Muscle layer of colon (tissue), 2 donors: ENCODE results near the gene CHN2.

Source experiments
- H3K27ac ChIP-seq: one replicate; pipeline ENCODE4 v1.7.0; 2013; ENCODE audit warnings: low read depth, mild to moderate bottlenecking, low read length, moderate library complexity
- H3K27me3 ChIP-seq, 2 donors: one replicate each; pipeline ENCODE4 v1.7.0; 2013; ENCODE audit warnings: low read length in 2 of 2, mild to moderate bottlenecking in 2 of 2; ENCODE audit not compliant: insufficient read depth in 2 of 2, control insufficient read depth in 1 of 2
- H3K36me3 ChIP-seq: one replicate; pipeline ENCODE4 v1.7.0; 2013; ENCODE audit warnings: mild to moderate bottlenecking, low read length; ENCODE audit not compliant: insufficient read depth
- H3K4me1 ChIP-seq: one replicate; pipeline ENCODE4 v1.7.0; 2013; ENCODE audit warnings: mild to moderate bottlenecking, low read length; ENCODE audit not compliant: insufficient read depth
- H3K4me3 ChIP-seq, 2 donors: one replicate each; pipeline ENCODE4 v1.7.0; 2013; ENCODE audit warnings: low read length in 2 of 2, low read depth in 1 of 2, mild to moderate bottlenecking in 1 of 2, moderate library complexity in 1 of 2
- H3K9ac ChIP-seq: one replicate; pipeline ENCODE4 v1.7.0; 2013; ENCODE audit warnings: low read length
- H3K9me3 ChIP-seq: one replicate; pipeline ENCODE4 v1.7.0; 2013; ENCODE audit warnings: mild to moderate bottlenecking, low read length
- donor health status: abdominal sarcoma.
- donor health status: Adenocarcinoma of cecum.

Gene CHN2

DNA sequence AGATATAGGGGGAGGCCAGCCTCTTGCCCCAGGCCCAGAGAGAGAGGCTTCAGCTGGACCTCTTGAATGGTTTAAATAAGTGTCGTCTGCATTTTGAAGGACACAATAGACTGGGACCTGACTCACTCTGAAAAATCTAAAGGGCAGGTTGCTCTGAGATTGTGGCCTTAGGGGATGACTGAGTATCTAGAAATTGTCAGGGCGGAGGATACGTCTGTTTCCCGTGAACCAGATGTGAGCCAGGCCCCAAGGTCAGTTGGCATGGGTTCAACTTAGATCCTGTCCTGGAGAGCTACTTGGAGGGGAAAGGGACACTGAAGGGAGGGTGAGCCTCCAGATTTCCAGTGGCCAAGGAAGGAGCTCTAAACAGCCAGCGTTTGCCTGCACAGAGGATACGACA is 110.2 kb downstream of the CHN2 start:
- H3K9ac ChIP-seq: no peak overlapping the region
- H3K27ac ChIP-seq: no peak overlapping the region
- H3K4me1 ChIP-seq: no peaks in the 10 kb centered on the region
- H3K36me3 ChIP-seq: no peaks in the 10 kb centered on the region
- no peak overlapping the region for H3K4me3 ChIP-seq
- H3K9me3 ChIP-seq: no peaks in the 10 kb centered on the region
- no peaks in the 10 kb centered on the region for H3K27me3 ChIP-seq

DNA sequence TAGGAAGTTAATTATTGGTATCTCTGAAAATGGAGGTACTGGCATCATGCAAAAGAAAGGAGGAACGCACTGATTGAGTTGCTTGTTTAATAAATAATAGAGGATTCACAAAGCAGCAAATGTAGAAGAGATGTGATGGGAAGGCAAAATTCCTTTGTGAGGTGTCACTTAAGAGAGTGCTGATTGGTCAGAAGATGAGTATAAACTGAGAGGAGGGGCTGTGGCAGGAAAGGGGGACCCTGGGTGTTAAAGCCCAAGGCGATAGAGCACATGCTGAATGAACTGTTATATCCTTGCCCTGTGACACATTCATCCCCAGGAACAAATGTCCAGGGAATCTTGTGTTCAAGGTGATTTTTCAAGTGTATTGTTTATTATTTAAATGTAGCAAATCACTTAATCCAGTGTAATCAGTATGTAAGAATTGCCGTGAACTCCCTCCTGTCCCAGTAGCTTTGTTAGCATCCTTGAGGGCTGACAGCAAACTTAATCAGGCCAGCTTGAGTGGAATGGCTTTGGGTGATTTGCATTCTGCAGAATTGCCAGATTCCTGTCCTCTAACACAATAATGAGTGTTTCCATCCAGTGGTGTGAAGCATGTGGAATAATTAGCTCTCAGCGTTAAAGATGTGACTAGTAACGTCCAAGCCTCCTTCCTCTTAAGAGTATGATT is 111.9 kb downstream of the CHN2 start:
- Histone ChIP-seq H3K36me3 (no peaks in the 10 kb centered on the region), H3K27me3 (no peaks in the 10 kb centered on the region), H3K4me3 (no peak overlapping the region), H3K27ac (no peak overlapping the region), H3K9me3 (no peaks in the 10 kb centered on the region), H3K4me1 (no peaks in the 10 kb centered on the region), H3K9ac (no peak overlapping the region)

DNA sequence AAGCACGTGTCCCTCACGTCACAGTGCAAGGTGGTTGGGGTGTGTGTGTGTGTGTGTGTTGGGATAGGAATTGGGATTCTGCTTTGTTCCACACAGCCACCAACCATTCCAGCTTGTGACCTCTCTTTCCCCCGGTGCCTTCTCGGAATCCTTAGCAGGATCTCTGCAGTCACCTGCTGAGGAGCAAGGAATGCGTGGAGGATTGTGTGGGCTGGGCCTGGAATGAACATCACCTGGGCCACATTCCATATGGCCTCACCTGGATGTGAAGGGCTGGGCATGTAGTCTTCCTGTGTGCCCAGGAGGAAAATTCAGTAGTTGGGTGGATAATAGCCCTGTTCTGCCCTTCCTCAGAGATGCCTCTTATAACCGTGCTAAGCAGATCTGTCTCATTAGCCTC is 113.8 kb downstream of the CHN2 start:
- Histone ChIP-seq H3K27me3 (no peaks in the 10 kb centered on the region), H3K4me1 (no peaks in the 10 kb centered on the region), H3K36me3 (no peaks in the 10 kb centered on the region)

DNA sequence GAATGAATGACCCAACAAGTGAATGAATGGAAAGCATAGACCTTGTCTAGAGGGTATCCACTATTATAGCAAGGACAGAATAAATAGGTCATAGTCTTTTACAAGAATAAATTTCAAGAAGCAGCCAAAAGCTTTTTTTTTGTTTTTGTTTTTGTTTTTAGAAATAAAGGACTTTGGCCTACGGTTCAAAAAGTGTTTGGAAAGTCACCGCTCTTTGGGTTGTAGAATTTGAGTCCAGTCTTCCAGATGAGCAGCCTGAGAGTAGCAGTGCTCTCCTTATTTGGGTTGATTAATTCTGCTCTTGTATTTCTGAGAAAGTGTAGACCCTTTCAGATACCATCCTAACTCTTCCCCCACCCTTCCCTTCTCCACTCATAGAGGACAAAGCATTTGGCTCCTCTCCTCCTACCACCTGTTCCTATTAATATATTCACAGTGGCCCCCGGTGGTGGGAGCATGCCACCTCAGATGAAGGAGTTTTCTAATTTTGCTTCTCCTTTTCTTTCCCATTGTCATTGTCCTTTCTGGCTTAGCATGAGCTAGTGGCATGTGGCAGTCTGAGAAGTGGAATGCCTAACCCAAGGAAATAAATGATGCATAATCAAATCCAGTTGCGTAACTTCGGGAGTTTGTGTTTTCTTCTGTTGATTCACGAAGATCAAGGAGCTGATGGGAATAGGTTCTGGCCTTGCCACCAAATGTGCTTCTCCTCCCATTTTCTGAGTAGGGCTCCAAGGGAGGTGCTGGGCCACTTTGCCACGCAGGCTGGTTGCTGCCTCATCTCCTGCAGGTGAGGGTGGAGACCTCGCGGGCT is 114.7 kb downstream of the CHN2 start:
- H3K9me3 ChIP-seq: no peaks in the 10 kb centered on the region
- H3K27ac ChIP-seq: no peak overlapping the region

More for the DNA sequence above, 113.8 kb downstream of the CHN2 start:
- Histone ChIP-seq H3K9ac (no peak overlapping the region), H3K27ac (no peak overlapping the region), H3K9me3 (no peaks in the 10 kb centered on the region), H3K4me3 (no peak overlapping the region)

GRCh38 chr7:29310625-29311024 is 116.0 kb downstream of the CHN2 start:
- Histone ChIP-seq H3K9ac (no peak overlapping the region), H3K4me3 (no peak overlapping the region), H3K4me1 (no peaks in the 10 kb centered on the region), H3K27ac (no peak overlapping the region), H3K9me3 (no peaks in the 10 kb centered on the region), H3K27me3 (no peaks in the 10 kb centered on the region), H3K36me3 (no peaks in the 10 kb centered on the region)

More for the DNA sequence above, 114.7 kb downstream of the CHN2 start:
- Histone ChIP-seq H3K4me3 (no peak overlapping the region), H3K4me1 (no peaks in the 10 kb centered on the region), H3K36me3 (no peaks in the 10 kb centered on the region), H3K9ac (no peak overlapping the region), H3K27me3 (no peaks in the 10 kb centered on the region)

- H3K27ac ChIP-seq: no peak overlapping the region
- no peaks in the 10 kb centered on the region for H3K36me3 ChIP-seq
- no peaks in the 10 kb centered on the region for H3K27me3 ChIP-seq
- H3K9ac ChIP-seq: no peak overlapping the region
- no peak overlapping the region for H3K4me3 ChIP-seq
- H3K4me1 ChIP-seq: no peaks in the 10 kb centered on the region
- no peaks in the 10 kb centered on the region for H3K9me3 ChIP-seq
Observed at GRCh38 chr7:29311314-29311713, 116.7 kb downstream of the CHN2 start.

- no peak overlapping the region for H3K27ac ChIP-seq
- H3K4me1 ChIP-seq: no peaks in the 10 kb centered on the region
- no peaks in the 10 kb centered on the region for H3K27me3 ChIP-seq
- H3K4me3 ChIP-seq: no peak overlapping the region
- H3K9ac ChIP-seq: no peak overlapping the region
- no peaks in the 10 kb centered on the region for H3K9me3 ChIP-seq
- H3K36me3 ChIP-seq: no peaks in the 10 kb centered on the region
Observed at GRCh38 chr7:29314148-29314547, 119.6 kb downstream of the CHN2 start.

- no peaks in the 10 kb centered on the region for H3K36me3 ChIP-seq
- no peak overlapping the region for H3K4me3 ChIP-seq
- H3K9me3 ChIP-seq: no peaks in the 10 kb centered on the region
- H3K27me3 ChIP-seq: no peaks in the 10 kb centered on the region
- H3K4me1 ChIP-seq: no peaks in the 10 kb centered on the region
- H3K9ac ChIP-seq: no peak overlapping the region
- no peak overlapping the region for H3K27ac ChIP-seq
Observed at GRCh38 chr7:29315122-29315891, 120.7 kb downstream of the CHN2 start.

GRCh38 chr7:29315892-29316270 is 121.3 kb downstream of the CHN2 start:
- H3K4me3 ChIP-seq: no peak overlapping the region
- H3K4me1 ChIP-seq: no peaks in the 10 kb centered on the region
- H3K27ac ChIP-seq: no peak overlapping the region
- no peak overlapping the region for H3K9ac ChIP-seq
- no peaks in the 10 kb centered on the region for H3K36me3 ChIP-seq
- H3K9me3 ChIP-seq: no peaks in the 10 kb centered on the region
- no peaks in the 10 kb centered on the region for H3K27me3 ChIP-seq

DNA sequence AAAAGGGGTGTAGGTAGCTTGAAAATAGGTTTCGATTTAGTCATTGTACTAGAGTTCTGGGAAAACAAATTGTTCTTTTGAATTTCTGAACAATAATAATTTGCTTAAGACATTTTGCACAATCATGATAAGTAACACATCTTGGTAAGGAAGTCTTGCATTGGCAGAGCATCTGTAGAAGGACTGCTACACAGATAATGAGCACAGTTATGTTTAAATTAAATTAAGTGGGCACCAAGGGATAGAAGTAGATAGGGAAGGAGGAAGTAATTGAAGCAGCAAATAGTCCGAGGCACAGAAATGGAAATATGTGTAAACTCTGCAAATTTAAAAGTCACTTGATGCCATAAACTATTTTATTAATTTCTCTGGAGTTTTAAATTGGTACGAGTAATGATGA is 122.4 kb downstream of the CHN2 start:
- no peaks in the 10 kb centered on the region for H3K4me1 ChIP-seq
- H3K36me3 ChIP-seq: no peaks in the 10 kb centered on the region
- H3K4me3 ChIP-seq: no peak overlapping the region
- no peak overlapping the region for H3K9ac ChIP-seq
- H3K9me3 ChIP-seq: no peaks in the 10 kb centered on the region
- H3K27ac ChIP-seq: no peak overlapping the region
- H3K27me3 ChIP-seq: no peaks in the 10 kb centered on the region

DNA sequence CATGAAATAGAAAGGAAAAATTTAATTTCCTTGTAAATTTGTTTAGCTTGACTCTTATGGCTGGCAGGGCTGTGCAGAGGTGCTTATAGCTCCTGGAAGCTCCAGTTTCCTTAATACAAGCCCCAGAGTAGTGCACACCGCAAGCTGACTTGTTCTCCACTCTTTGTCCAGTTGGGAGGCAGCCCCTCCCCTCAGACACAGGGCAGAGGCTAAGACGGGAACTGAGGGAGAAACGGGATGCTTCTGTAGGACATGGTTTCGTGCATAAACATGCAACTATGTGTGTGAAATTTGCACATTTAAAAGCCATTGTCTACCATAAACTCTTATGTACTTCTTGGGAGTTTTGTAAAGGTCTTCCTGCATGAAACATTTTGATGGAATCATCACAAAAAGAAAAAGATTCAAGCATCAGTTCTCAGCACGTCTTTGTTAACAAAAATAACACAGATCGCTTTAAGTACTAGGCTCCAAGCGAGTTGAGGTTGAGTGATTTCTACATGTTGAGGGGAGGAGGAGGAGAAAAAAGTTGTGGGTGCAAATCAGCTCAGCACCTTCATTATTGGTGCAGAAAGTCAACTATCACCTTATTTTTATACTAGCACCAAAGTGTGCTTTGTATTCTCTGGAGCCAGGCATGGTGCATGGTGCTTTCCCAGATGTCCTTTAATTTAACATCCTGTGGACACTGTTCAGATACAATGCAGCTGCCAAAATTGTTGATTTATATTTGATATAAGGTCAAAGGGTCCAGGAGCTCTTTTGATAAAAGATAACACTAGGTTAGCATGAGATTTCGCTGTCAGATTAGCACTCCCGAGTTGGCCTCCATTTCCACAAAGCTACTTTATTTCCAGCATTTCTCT is 124.5 kb downstream of the CHN2 start:
- Histone ChIP-seq H3K27me3 (no peaks in the 10 kb centered on the region), H3K4me1 (no peaks in the 10 kb centered on the region), H3K9ac (no peak overlapping the region), H3K9me3 (no peaks in the 10 kb centered on the region), H3K4me3 (no peak overlapping the region), H3K36me3 (no peaks in the 10 kb centered on the region), H3K27ac (no peak overlapping the region)
